CD4-positive, alpha-beta T cell treated with Interleukin-21 for 1 hour (primary cell): ENCODE results near the gene ARHGAP20.
"Not testable (repeated sequence)": the region's sequence is repeated elsewhere in the genome, so short reads cannot be mapped to it uniquely, and the experiment has no call there.

ENCODE experiments used
- DNase-seq: peaks from one replicate; pipeline ENCODE4 v3.0.0-alpha.2; 2020

The ARHGAP20 gene

DNA sequence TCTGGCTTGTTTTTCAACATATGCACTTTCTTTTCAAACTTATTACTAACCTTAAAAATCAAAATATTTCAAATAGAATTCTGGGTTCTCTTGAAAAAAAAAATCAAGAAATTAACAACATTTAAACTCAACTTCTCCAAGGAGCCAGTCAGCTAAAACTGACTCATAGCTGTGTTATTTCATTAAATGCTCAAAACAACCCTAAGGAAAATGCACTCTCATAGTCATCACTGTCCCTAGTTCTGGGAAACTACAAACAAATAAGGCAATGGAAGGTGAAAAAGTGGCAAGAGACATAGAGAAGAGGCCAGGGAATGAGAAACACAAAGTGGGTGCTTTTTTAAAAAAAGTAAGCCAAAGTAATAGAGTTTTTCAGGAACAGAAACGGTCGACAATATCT, 4.1 kb upstream of the ARHGAP20 start:
- no peak for DNase-seq

DNA sequence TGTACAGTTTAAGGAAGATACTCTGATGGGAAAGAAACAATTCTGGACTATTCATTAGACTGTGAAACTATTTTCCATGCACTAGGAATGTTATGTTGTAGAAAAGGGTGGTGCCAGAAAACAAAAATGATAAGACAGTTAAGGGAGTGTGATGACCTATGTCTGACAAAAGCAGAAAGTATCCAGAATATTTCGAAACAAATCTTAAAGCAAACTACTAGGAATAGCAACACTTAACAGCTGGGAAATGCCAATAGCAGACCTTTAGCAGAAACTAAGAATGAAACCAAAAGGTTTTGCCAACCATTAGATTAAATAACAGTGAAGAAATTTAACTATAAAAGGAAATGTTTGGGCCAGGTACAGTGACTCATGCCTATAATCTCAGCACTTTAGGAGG, 3.3 kb upstream of the ARHGAP20 start:
- DNase-seq, result no peak

DNA sequence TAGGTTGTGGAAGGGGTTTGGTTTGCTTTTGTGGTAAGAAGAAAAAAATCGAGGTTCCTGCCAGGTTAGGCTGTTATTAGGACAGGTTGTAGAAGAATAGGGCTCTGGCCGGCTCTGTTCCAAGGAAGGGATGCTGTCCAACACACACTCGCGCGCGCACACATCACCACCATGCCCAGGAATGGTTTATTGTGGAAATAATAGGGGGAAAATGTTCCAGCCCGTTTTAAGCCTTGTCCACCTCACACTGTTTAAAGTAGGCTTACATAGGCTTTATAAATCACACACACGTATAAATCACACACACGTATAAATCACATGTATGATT, 1.2 kb upstream of the ARHGAP20 start:
- DNase-seq, result no peak

DNA sequence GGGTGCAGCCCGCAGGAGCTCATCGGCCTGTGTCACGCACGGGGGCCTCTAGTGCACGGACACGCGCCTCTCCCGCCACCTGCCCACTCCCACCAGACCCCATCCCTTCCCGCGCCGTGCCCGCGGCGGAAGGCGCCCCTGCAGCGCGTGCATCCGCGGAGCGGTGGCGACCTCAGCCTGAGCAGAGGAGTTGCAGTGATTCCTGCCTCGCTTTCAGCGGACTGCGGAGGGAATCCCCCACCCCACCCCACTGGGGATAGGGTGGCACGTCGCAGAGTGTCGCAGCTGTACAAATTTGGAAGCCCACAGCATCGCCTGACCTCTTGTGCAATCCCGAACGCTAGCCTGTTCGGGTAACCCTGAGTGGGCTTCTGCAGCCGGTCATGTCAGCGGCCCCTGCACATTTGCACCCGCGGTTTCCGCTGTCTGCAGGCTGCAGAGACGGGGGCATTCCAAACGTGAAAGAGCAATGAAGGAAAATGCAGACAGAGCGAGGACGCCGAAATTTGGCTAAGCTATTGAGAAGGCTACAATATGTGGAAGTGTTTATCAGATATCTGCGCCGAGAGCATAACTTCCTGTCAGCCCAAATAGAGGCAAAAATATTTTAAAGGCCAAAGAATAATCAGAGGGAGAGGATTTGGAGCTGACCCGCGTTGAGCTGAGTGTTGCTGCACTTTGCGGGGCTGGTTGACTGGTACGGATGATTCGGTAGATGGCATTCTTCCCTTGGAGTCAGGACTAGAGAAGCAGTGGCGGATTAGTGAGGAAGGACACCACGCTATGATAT, 617 bp upstream of the ARHGAP20 start:
- DNase-seq, result no peak

DNA sequence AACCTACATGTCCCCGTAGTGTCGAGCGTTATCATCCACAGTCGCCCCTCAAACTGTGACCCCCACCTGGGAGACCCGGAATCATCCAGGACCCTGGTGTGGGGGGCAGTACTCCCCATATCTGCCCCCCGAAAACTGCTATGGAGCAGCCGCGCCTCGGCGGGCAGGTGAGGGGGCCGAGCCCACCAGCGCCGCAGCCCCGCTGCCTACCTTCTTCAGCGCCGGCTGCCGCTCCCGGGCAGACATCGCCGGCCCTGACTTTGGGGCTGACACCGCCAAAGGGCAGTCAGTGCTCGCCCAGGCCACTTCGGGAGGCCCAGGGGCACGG, 825 bp downstream of the ARHGAP20 start:
- DNase-seq, result no peak

DNA sequence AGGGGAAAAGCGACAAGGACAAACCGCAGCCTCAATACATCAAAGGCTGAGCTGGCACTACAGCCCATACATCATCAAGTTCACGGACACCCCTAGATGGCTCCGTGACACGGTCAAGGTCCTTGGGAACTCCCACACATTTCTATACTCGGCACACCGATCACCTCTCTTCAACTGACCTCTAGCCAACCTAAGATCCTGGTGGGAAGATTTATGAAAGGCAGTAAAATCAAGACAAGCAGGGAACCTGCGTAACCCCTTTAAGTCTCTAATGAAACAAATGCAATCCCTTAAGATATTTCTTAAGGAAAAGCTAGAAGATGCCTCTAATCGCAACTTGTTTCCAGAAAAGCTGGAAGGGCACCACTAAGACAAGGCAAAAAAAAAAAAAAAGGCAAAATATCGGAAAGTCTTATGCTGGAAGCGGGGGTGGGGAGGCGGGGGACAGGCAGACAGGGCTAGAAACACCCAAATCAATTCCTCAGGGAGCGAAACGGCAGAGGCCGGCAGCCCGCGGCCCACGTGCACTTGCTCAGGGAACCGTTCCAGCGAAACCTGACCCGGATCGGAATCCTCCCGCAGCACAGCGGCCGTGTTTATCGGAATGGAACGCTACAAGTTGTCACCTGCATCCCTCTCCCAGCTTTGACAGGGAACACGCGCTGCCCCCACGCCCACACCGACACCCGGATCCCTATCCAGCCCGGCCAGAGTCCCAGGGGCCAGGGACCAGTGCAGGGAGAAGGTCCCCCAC, 1.4 kb downstream of the ARHGAP20 start:
- DNase-seq, result no peak

DNA sequence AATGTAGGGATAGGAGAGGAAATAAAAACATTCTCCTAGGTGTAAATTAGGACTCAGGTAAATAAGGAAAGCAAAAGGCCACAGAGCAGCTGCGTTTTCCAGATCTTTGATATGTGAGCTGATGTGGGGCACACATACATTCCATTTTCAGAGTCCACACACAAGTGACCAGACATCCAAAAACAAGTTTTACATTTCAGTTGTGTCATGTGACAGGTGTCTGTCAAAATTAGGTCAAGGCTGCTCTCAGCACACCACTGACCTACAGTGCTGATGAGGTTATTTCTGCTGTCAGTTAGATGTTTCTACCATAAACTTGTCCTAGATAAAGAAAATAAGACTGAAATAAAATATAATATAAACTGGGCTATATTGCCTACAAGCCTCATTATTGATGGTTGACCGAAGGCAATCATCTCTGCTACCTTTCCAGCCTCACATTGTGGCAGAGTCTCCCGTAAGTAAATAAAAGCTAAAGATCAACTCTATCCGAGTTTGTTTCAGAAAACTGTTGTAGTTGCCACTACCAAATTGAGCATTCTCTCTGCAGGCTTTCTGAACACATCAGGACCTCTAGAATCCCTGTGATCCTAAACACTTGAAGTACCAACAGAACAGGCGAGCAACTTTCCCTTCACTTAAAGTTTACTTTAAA, 7.9 kb downstream of the ARHGAP20 start:
- no peak for DNase-seq

DNA sequence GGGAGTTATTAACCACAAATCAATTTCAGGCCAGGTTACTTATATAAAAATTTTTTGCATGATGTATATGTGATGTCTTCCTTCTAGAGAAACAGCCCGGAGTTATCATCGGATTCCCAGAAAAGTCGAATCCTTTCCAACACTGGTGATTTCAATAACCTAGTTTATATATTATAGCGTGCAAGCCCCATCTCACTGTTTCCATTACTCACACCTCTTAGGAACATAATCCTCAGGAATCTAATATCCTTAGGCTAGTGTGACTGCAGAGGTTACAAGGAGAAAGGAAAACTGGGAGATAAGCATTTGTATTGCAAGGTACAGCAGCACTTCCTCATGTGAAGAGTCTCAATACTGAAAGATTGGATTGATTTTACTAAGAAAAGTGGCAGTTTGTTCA, 20.3 kb downstream of the ARHGAP20 start:
- DNase-seq, result no peak

DNA sequence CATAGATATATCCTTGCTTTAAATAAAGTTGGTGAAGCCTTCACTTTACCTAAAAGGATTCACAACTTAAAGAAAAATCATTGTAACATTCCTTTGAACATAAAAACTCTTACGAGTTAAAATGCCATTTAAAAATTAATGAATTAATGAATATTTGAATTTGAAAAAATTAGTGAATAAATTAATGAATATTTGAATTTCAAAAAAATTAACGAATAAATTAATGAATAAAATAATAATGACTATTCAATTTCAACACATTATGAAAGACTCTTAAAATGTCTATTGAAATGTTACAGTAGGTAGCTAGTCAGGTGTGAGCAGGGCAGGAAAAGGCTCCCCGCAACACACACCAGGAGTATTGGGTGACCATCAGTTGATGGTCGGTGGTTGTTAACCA, 22.9 kb downstream of the ARHGAP20 start:
- no peak for DNase-seq

DNA sequence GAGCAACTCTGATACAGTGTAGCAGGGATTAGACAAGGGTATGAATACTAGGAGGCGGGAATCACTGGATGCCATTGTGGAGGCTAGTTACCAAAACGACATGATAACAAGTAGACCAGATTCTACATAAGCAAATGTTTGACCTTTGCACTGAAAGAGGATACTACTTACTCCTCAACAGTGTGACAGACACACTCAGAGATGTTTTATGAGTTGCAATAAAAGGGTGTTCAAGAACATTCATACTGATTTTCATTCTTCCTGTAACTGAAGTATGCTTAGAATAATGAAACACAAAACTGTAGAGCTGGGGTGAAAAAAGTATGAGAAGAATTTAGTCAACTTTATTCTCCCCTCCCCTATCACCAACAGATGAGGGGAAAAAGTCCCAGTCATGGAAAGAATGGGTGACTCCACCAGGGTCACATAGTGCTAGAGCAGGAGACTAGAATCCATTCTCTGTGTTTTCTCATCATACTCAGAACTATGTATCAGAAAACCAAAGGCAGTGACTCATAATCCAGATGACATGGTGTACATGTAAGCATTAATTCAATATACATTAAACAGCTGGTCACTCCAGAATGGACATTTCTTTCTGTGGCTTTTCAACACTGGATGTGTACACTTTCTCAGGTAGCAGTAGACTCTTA, 32.8 kb downstream of the ARHGAP20 start:
- DNase-seq, result no peak

DNA sequence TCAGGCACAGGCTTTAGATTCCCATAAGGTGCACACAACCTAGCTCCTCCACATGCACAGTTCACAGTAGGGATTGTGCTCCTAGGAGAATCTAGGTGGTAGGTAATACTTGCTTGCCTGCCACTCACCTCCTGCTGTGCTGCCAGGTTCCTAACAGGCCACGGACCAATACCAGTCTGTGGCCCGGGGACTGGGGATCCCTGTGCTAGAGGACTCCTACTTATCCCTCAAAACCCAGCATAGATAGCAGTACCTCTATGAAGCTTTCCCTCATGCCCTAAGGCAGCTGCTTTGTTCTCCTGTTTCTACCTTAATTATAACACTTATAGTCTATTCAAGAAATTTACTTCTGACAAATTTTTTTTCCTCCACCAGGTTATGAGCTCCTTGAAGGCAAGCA, 36.7 kb downstream of the ARHGAP20 start:
- DNase-seq, result no peak

DNA sequence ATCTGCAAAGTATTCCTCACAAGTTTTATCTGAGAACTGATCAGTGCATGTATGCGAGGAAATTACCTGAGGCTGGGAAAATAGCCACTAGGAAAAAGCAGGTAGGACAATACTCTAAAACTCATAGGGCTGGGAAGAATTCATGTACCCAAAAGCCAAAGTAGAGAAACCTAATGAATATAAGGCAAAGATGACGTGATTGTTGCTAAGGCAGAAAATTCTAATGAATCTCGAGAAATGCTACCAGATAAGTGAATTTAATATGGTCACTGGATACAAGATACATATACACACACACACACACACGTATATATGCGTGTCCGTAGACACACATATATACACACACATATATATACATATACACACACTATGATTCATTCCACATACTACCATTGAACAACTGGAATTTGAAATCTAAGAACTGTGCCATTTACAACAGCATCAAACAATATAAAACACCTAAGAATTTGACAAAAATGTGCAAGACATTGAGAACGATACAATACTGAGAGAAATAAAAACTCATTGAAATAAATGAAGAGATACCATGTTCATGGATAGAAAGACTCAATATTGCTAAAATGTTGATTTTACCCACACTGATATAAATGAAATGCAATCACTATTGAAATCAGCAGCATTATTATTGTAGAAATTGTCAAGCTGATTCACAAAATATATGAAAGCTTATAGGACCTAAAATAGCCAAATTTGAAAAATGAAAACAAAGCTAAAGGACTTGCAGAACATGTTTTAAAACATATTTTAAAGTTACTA, 46.4 kb downstream of the ARHGAP20 start:
- DNase-seq, result no peak

DNA sequence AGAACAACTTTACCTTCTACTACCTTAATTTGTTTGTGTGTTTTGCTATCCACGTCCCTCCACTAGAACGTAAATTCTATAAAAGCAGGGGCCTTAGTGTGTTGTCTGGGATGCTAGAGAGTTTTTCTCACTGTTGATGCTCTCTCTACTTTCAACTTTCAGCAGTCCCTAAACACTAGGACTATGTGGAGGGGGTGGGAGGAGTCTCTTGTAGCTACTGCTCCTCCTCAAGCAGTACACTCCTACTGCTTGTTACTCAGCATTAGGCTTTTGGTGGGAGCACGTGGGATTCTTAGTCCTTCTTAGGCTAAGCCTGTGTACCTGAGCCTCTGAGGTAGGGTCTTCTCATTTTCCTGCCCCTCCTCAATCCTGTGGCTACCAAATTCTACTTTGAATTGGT, 56.3 kb downstream of the ARHGAP20 start:
- no peak for DNase-seq

DNA sequence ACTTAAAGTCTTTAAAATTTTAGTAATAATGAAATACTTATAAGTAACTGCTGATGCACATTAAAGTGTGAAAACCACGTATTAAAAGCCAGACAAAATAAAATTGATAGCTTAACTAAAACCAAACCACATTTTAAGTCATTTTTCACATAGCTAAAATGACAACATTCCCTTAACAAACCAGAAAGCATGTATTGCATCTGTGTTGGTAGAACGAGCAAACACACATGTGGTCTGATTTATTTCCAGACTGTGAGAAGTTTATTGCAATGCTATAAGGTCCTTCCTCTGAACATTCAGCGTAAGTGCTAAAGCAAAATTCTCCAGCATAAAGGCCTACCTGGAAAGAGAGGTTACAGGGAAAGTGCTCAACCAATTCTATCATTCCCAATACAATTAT, 57.8 kb downstream of the ARHGAP20 start:
- no peak for DNase-seq

DNA sequence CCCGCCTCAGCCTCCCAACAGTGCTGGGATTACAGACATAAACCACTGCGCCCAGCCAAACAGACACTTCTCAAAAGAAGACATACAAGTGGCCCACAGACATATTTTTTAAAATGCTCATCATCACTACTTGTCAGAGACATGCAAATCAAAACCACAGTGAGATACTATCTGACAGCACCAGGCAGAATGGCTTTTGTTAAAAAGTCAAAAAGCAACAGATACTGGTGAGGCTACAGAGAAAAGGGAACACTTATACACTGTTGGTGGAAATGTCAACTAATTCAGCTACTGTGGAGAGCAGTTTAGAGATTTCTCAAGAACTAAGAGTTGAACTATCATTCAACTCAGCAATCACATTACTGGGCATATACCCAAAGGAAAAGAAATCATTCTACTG, 67.0 kb downstream of the ARHGAP20 start:
- no peak for DNase-seq

DNA sequence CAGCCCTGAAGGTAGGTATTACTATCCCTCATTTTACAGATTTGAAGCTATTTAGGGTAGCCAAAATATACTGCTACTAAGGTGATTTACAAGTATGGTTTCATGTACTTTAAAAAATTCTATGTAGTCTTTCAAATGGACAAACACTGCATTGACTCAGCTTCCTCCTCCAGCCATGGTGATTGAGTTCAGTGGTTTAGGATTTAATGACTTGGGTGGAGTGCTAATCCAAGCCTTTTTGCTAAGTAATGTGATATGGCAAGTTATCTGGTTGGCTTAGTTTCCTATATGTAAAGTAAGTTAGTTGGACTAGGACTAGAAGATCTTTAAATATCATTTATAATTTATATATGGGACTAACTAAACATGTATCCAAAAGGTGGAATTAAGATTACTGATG, 77.9 kb downstream of the ARHGAP20 start:
- no peak for DNase-seq

DNA sequence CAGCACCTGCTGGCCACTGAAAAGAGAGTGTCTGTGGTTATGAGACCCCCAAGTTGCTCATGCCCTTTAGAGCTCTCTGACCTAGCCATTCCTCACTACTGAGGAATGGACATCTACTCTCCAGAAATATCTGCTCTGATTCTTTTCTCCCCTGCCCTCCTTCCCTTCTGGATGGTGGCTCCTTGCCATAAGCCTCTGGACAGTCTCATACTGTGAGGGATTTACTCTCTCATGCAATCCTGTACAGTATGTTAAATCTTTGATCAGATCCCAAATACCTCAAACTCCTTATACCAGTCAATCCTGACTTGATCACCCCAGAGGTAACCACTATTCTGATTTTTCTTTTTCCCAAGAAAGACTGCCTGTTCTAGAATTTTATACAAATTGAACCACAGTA, 80.7 kb downstream of the ARHGAP20 start:
- DNase-seq, result no peak

DNA sequence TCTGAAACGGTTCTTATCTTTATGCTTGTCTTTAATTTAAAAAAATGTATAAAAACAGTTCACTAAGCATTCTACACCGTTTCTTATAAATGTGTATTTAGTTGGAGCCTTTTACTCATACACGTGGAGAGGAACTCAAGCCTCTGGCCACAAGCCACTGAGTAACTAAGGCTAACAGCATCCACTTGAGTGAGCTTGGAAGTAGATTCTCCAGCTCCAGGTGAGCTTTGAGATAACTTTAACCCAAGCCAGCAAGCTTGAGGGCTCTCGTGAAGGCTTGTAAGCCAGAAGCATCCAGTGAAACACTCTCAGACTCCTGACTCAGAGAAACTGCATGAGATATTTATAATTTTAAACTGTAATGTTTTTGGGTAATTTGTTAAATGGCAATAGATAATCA, 82.6 kb downstream of the ARHGAP20 start:
- no peak for DNase-seq

DNA sequence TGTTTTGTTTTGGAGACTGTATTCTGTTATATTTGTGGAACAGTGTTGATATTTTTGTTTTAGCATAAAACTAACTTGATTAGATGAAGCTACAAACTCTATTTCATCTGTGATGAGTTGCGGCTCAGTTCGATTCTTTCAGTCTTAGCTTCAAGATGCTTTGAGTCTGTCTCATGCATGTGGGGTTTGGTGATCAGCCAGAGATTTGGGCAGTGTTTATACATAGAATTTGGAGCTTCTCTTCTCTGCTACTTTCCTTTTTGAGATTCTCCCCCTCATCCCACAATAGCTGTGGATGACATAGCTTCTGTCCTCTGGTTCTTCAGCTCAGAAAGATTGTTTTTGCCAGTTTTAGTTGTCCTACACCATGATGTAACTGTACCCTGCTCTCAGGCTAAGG, 90.4 kb downstream of the ARHGAP20 start:
- DNase-seq, result no peak

DNA sequence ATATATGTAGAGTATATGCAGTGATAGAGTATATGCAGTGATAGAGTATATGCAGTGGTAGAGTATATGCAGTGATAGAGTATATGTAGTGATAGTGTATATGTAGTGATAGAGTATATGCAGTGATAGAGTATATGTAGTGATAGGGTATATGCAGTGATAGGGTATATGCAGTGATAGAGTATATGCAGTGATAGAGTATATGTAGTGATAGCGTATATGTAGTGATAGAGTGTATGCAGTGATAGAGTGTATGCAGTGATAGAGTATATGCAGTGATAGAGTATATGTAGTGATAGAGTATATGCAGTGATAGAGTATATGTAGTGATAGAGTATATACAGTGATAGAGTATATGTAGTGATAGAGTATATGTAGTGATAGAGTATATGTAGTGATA, 92.9 kb downstream of the ARHGAP20 start:
- DNase-seq, result not testable (repeated sequence)

DNA sequence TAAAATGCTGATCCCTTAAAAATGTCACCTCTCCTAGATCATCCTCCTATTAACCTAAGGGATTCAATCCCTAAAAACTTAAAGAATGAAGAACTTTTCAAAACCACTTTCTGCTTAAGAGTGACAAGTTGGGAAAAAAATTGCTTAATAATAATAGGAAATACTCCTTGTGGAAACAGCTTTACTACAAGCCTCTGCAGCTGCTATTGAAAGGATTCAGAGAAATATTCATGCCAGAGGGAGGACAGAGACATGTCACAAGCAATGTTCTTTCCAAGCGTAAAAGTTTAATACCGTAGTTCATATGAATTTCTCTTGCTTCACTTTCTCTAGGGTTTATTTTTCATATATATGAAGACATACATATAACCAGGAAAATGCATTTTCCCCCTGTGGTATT, 98.2 kb downstream of the ARHGAP20 start:
- no peak for DNase-seq

DNA sequence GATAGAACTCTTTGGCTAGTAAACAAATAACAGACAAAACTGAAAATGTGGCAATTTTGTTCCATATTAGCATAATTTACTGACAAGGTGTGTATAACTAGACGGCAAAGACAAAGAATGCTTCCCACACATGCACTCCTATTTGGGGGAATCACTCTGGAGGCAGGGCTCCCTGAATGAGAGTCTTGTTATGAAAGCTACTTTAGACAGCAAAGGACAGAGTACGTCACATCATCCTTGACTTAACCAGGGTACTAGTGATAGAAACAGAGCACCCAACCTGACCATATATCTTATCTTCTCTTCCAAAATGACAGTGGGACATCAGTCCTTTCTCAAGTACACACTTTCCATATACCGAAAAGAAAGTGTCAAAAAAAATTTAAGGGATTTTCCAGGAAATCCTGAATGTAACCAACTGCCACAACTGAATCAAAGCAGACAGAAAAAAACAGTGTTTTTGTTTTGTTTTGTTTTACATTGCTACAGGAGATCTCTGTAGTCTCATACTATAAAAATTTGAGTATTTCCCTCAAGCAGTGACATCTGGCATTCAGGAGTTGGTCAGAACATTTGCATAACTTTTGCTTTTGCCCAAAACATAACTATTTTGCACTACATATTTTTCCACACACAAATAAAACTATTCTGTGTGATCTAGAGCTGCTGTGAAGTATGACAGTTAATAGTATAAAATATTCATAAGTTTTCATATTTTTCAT, 98.9 kb downstream of the ARHGAP20 start:
- no peak for DNase-seq
